Measurements from ENCODE around the gene KCTD15. TPM values are rescaled to one million over a fixed set of nuclear protein-coding genes. Genes with fewer than 3 reads are reported as not detected.

KCTD15 gene
- total and polyA plus RNA-seq, 9 donors: 12.6 to 45.7 (median 29.5) TPM

- H3K27ac ChIP-seq: no peak overlapping the region
- DNase-seq: no peak
- intact Hi-C loops (cut with DNase I): no loop called here
- no peaks in the 10 kb centered on the region for H3K4me1 ChIP-seq (ENCODE audit: insufficient read depth)
- H3K4me3 ChIP-seq: no peak overlapping the region
- WGBS, 3 donors: 62 to 63% (median 62%) methylated on average over 3 of the region's 3 CpGs
- H3K9me3 ChIP-seq: no peaks in the 10 kb centered on the region
- H3K36me3 ChIP-seq: no peaks in the 10 kb centered on the region
- no peaks in the 10 kb centered on the region for H3K27me3 ChIP-seq
- TF ChIP-seq CTCF (IDR thresholded peaks at IDR 0.05) (no peak), POLR2A (IDR thresholded peaks at IDR 0.05) (no peak), EP300 (IDR thresholded peaks at IDR 0.05) (no peak)
Measured at GRCh38 chr19:33844478-33844877, 47.8 kb downstream of the KCTD15 start.

DNA sequence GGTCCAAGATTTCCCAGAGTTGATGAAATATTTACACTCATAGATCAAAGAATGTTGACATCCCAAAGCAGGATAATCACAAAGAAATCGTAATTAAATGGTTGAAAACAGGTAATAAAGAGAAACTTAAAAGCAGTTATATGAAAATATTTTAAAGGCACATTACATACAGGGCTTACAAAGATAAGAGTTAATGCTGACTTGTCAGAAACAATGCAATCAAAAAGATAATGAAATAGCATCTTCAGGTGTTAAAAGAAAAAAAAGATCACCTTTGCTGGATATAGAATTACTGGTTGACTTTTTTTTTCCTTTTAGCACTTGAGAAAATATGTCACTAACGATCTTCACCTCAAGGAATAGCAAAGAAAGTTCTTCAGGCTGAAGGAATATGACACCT, 48.8 kb downstream of the KCTD15 start:
- TF ChIP-seq CTCF (IDR thresholded peaks at IDR 0.05): no peak
- no peak for TF ChIP-seq POLR2A (IDR thresholded peaks at IDR 0.05)
- no peak for TF ChIP-seq EP300 (IDR thresholded peaks at IDR 0.05)
- no peak overlapping the region for H3K4me3 ChIP-seq
- DNase-seq: no peak
- 70 to 82% (median 77%) methylated on average over 2 of the region's 2 CpGs for WGBS, 3 donors
- H3K27me3 ChIP-seq: no peaks in the 10 kb centered on the region
- intact Hi-C loops (cut with DNase I): no loop called here
- no peaks in the 10 kb centered on the region for H3K4me1 ChIP-seq (ENCODE audit: insufficient read depth)
- no peaks in the 10 kb centered on the region for H3K36me3 ChIP-seq
- no peaks in the 10 kb centered on the region for H3K9me3 ChIP-seq
- H3K27ac ChIP-seq: no peak overlapping the region

DNA sequence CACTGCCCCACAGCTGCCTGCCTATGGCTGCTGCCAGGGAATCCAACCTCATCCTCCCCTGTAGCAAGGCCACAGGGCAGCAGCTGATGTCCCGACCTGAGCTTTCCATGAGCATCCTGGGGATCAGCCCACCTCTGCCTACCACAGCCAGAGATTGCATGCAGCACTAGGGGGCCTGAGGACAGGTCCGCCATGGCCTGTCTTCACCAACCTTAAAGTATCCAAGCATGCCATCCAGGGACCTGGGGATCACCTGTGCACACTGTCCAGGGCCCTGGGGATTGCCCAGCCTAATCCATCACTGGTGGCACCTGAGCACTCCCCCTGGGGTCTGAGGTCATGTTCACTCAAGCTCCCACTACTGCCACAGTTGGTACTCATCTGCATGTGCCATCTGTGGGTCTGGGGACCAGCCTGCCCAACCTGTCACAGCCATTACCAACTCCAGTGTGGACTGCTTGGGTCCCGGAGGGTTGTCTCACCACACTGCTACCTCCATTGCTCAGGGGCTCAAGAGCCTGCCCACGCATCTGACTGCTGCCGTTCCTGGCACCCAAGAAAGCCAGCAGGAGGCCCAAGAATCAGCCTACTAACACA, 53.0 kb downstream of the KCTD15 start:
- Histone ChIP-seq H3K27me3 (no peaks in the 10 kb centered on the region), H3K4me1 (ENCODE audit: insufficient read depth) (no peaks in the 10 kb centered on the region), H3K9me3 (no peaks in the 10 kb centered on the region), H3K4me3 (no peak overlapping the region), H3K36me3 (no peaks in the 10 kb centered on the region), H3K27ac (no peak overlapping the region)
- TF ChIP-seq POLR2A (IDR thresholded peaks at IDR 0.05) (no peak), EP300 (IDR thresholded peaks at IDR 0.05) (no peak)
- DNase-seq: no peak
- WGBS, 3 donors: 91 to 97% (median 94%) methylated on average over 4 to 5 of the region's 5 CpGs
- intact Hi-C loops (cut with DNase I): no loop called here

DNA sequence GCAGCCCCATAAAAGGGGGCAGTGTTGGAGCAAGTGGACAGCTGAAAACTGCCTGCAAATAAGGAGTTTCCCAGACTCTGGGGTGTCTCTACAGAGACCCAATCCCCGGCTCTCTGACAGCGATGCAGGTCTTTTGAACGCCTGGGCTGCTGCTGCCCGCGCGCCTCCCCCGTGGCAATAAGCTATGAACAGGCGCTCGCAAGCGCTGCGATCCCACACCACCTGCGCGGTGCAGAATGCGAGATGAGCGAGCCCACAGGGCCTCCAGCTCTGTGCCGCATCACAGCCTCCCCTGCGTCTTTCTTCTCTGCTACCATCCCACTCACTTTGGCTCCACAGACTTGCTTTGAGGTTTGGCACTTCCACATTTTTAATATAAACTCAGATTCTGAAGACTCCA, 62.3 kb downstream of the KCTD15 start:
- WGBS, 3 donors: 83 to 89% (median 85%) methylated on average over 17 of the region's 17 CpGs
- Histone ChIP-seq H3K27me3 (no peaks in the 10 kb centered on the region), H3K36me3 (no peaks in the 10 kb centered on the region), H3K4me3 (no peak overlapping the region), H3K9me3 (no peaks in the 10 kb centered on the region), H3K4me1 (ENCODE audit: insufficient read depth) (no peaks in the 10 kb centered on the region), H3K27ac (no peak overlapping the region)
- no peak for DNase-seq
- TF ChIP-seq CTCF (IDR thresholded peaks at IDR 0.05): no peak
- TF ChIP-seq EP300 (IDR thresholded peaks at IDR 0.05): no peak
- no peak for TF ChIP-seq POLR2A (IDR thresholded peaks at IDR 0.05)
- intact Hi-C loops (cut with DNase I): no loop called here

DNA sequence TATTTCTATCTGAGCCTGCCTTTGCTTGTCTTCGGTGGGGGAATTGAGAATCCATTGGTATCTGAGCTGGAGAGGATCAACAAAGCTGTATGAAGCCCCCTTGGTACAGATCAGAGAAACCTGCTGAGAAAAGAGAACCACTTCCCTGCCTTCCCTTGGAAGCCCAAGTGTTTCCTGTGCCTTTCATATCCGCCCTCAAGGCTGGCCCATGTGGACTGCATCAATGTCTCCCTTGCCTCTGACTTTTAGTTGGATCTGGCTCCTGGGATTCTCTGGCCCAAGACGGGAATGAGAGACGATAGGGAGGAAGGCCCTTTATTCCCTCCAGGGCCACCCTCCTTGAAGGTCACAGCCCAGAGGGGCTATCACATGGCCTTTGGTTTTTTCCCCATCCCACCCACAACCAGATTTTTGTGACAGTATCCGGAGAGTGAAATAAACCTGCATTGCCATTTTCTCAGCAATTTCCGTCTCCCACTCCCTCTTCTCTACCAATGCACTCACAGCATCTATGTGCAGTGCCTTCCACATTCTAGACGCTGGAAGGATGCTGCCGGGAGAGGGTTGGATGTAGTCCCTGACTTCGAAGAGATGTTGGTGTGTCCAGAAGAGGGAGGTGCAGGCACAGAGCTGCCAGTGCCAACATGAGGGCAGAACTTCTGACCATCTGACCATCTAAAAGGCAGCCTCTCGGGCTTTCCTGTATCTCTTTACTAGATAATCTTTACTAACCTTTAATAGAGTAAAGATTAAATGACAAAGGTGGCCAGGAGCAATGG, 63.8 kb downstream of the KCTD15 start:
- intact Hi-C loops (cut with DNase I): loop anchor here in 1 of 4 donors (10.0 kb wide), 1 partner anchor 76 kb away; no protein-coding TSS in a partner anchor
- 55 to 64% (median 61%) methylated on average over 10 of the region's 10 CpGs for WGBS, 3 donors
- H3K4me3 ChIP-seq: no peak overlapping the region

More for the DNA sequence above, 63.8 kb downstream of the KCTD15 start:
- Histone ChIP-seq H3K36me3 (no peaks in the 10 kb centered on the region), H3K27me3 (no peaks in the 10 kb centered on the region), H3K4me1 (ENCODE audit: insufficient read depth) (no peaks in the 10 kb centered on the region), H3K9me3 (no peaks in the 10 kb centered on the region), H3K27ac (no peak overlapping the region)
- no peak for TF ChIP-seq CTCF (IDR thresholded peaks at IDR 0.05)
- no peak for TF ChIP-seq EP300 (IDR thresholded peaks at IDR 0.05)
- TF ChIP-seq POLR2A (IDR thresholded peaks at IDR 0.05): no peak
- DNase-seq: no peak
